Right hindlimb (tissue), 1 donor: ENCODE measurements around the gene FAM118A.
"Not testable (repeated sequence)": the region's sequence is repeated elsewhere in the genome, so short reads cannot be mapped to it uniquely, and the experiment has no call there.

Experiments
- DNase-seq: peaks from one replicate; pipeline ENCODE4 v3.0.0-alpha.2; 2018

The FAM118A gene

GRCh38 chr22:45284705-45285262 lies 24.9 kb upstream of the FAM118A start, which contains the start of gene UPK3A:
UPK3A (plus strand) TSS chr22:45284949; CDS start chr22:45285014, 65 bp downstream.
- no peak for DNase-seq

GRCh38 chr22:45285263-45286058 lies 24.3 kb upstream of the FAM118A start:
- no peak for DNase-seq

- no peak for DNase-seq
Observed at GRCh38 chr22:45286854-45287551, 22.7 kb upstream of the FAM118A start.

- no peak for DNase-seq
Observed at GRCh38 chr22:45290410-45290936, 19.3 kb upstream of the FAM118A start.

- DNase-seq: no peak
Observed at GRCh38 chr22:45291061-45291930, 18.4 kb upstream of the FAM118A start.

GRCh38 chr22:45291931-45292290 lies 17.8 kb upstream of the FAM118A start:
- DNase-seq: no peak

- DNase-seq: no peak
Observed at GRCh38 chr22:45292731-45293442, 16.8 kb upstream of the FAM118A start.

- no peak for DNase-seq
Observed at GRCh38 chr22:45294030-45294429, 15.7 kb upstream of the FAM118A start.

GRCh38 chr22:45295004-45295403 lies 14.7 kb upstream of the FAM118A start:
- DNase-seq: not testable (repeated sequence)

GRCh38 chr22:45295492-45295891 lies 14.2 kb upstream of the FAM118A start:
- no peak for DNase-seq

GRCh38 chr22:45296628-45297297 lies 13.0 kb upstream of the FAM118A start:
- DNase-seq: no peak

GRCh38 chr22:45298934-45299505 lies 10.7 kb upstream of the FAM118A start:
- DNase-seq: no peak

GRCh38 chr22:45302751-45303150 lies 7.0 kb upstream of the FAM118A start:
- no peak for DNase-seq

- DNase-seq: no peak
Observed at GRCh38 chr22:45303181-45303580, 6.6 kb upstream of the FAM118A start.

GRCh38 chr22:45304971-45305370 lies 4.8 kb upstream of the FAM118A start:
- no peak for DNase-seq

- DNase-seq: no peak
Observed at GRCh38 chr22:45305456-45306075, 4.2 kb upstream of the FAM118A start.

- DNase-seq: no peak
Observed at GRCh38 chr22:45306139-45306538, 3.6 kb upstream of the FAM118A start.

GRCh38 chr22:45308391-45308956 lies 1.3 kb upstream of the FAM118A start:
- no peak for DNase-seq

- no peak for DNase-seq
Observed at GRCh38 chr22:45308957-45309421, 745 bp upstream of the FAM118A start.
